ENCODE measurements around the gene KIAA0232.

GRCh38 chr4:6877067-6877466 lies 94.5 kb downstream of the KIAA0232 start:
- TF ChIP-seq ZNF384 (IDR thresholded peaks at IDR 0.05): no peak
- no peak for TF ChIP-seq SP1 (IDR thresholded peaks at IDR 0.05)
- no peak for TF ChIP-seq L3MBTL2 (conservative IDR thresholded peaks at IDR 0.05)

All from HEK293T (cell line).